Suprapubic skin (tissue), 4 donors: ENCODE results near the gene NF1. TPM values are rescaled to one million over a fixed set of nuclear protein-coding genes. Genes with fewer than 3 reads are reported as not detected.

ENCODE experiments used
- DNase-seq, 2 donors: peaks; one replicate each; pipeline ENCODE4 v3.0.0-alpha.2; 2019; ENCODE audit warnings: low spot score in 2 of 2
- H3K27ac ChIP-seq: fragments of 200-600 bp; sonication (generic); one replicate; pipeline ENCODE4 v1.5.1; 2019
- H3K27me3 ChIP-seq: fragments of 200-600 bp; sonication (generic); one replicate; pipeline ENCODE4 v1.5.1; 2019
- H3K36me3 ChIP-seq: fragments of 200-600 bp; sonication (generic); one replicate; pipeline ENCODE4 v1.5.1; 2019
- H3K4me1 ChIP-seq: fragments of 200-600 bp; sonication (generic); one replicate; pipeline ENCODE4 v1.5.1; 2019
- H3K4me3 ChIP-seq: fragments of 200-600 bp; sonication (generic); one replicate; pipeline ENCODE4 v1.5.1; 2019; ENCODE audit warnings: mild to moderate bottlenecking
- H3K9me3 ChIP-seq: fragments of 200-600 bp; sonication (generic); one replicate; pipeline ENCODE4 v1.5.1; 2019
- EP300 ChIP-seq: sonication (generic); formaldehyde crosslinking; IDR thresholded peaks from one replicate; pipeline ENCODE4 v1.6.1; 2017; ENCODE audit warnings: antibody characterized with exemption
- POLR2A ChIP-seq, 2 donors: fragments of 450-650 bp; IDR thresholded peaks; one replicate each; pipeline ENCODE4 v1.6.1; 2017; ENCODE audit warnings: antibody characterized with exemption in 2 of 2, mild to moderate bottlenecking in 2 of 2, moderate library complexity in 2 of 2
- POLR2AphosphoS5 ChIP-seq, 3 donors: sonication (generic); formaldehyde crosslinking; IDR thresholded peaks; one replicate each; pipeline ENCODE4 v1.6.1; 2017; ENCODE audit warnings: antibody characterized with exemption in 3 of 3
- WGBS: methylation state at CpG from one replicate; pipeline ENCODE4 v1.1.5; 2018; 5-methylcytosine and 5-hydroxymethylcytosine counted together
- total RNA-seq, 4 donors: library from RNA; depleted of rRNA; stranded (reverse); fragments of >200 nt; gene quantifications; one replicate each; pipeline ENCODE4 v1.1.0, GENCODE V29; 2016
- TF ChIP-seq, protein P1 (sequence below), 2 donors: fragments of 200-600 bp in 1 of 2; fragments of 450-650 bp in 1 of 2; sonication (generic) in 1 of 2; IDR thresholded peaks; one replicate each; pipeline ENCODE4 v1.5.1; 2016 to 2019; ENCODE audit warnings: antibody characterized with exemption in 2 of 2, mild to moderate bottlenecking in 1 of 2, moderate library complexity in 1 of 2

The NF1 gene
- total RNA-seq, 4 donors from 2014 or later: 32.3 to 113 (median 45.4) TPM

DNA sequence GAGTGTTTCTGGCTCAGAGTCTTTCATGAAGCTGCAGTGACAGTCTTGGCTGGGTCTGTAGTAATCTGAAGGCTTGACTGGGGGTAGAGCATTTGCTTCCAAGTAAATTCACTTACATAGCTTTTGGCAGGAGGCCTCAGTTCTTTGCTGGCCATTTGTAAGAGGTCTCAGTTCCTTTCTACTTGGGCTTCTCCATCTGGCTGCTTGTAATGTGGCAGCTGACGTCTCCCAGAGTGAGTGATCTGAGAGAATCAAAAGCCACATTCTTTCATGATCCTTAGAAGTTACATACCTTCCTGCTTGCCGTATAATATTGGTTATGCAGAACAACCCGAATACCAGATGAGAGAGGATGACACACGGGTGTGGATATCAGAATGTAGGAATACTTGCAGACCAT lies 39.8 kb downstream of the NF1 start:
- no peaks in the 10 kb centered on the region for H3K27me3 ChIP-seq
- no peak for TF ChIP-seq POLR2A (IDR thresholded peaks at IDR 0.05)
- H3K27ac ChIP-seq: no peak overlapping the region
- WGBS: 65% methylated on average over 4 of the region's 4 CpGs
- H3K4me3 ChIP-seq: no peak overlapping the region
- H3K36me3 ChIP-seq: no peaks in the 10 kb centered on the region
- H3K4me1 ChIP-seq: peaks cover 13% of the 10 kb centered on the region
- no peak for DNase-seq
- no peaks in the 10 kb centered on the region for H3K9me3 ChIP-seq

DNA sequence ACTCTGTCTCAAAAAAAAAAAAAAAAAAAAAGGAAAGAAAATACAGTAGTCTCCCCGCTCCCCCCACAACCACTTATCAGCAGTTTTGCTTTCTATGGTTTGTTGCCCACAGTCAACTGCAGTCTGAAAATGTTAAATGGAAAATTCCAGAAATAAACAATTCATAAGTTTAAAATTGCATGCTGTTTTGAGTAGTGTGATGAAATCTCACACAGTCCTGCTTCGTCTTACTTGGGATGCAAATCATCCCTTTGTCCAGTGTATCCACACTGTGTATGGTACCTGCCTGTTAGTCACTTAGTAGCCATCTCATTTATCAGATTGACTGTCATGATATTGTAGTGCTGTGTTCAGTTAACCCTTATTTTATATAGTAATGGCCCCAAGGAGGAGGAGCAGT lies 41.5 kb downstream of the NF1 start:
- Histone ChIP-seq H3K9me3 (no peaks in the 10 kb centered on the region), H3K27ac (no peak overlapping the region), H3K27me3 (no peaks in the 10 kb centered on the region), H3K36me3 (no peaks in the 10 kb centered on the region), H3K4me3 (no peak overlapping the region), H3K4me1 (peaks cover 1% of the 10 kb centered on the region)
- TF ChIP-seq EP300 (no peak), POLR2AphosphoS5 (IDR thresholded peaks at IDR 0.05) (no peak), POLR2A (IDR thresholded peaks at IDR 0.05) (no peak)
- TF ChIP-seq, protein P1, sequence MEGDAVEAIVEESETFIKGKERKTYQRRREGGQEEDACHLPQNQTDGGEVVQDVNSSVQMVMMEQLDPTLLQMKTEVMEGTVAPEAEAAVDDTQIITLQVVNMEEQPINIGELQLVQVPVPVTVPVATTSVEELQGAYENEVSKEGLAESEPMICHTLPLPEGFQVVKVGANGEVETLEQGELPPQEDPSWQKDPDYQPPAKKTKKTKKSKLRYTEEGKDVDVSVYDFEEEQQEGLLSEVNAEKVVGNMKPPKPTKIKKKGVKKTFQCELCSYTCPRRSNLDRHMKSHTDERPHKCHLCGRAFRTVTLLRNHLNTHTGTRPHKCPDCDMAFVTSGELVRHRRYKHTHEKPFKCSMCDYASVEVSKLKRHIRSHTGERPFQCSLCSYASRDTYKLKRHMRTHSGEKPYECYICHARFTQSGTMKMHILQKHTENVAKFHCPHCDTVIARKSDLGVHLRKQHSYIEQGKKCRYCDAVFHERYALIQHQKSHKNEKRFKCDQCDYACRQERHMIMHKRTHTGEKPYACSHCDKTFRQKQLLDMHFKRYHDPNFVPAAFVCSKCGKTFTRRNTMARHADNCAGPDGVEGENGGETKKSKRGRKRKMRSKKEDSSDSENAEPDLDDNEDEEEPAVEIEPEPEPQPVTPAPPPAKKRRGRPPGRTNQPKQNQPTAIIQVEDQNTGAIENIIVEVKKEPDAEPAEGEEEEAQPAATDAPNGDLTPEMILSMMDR (IDR thresholded peaks at IDR 0.05): no peak
- 96% methylated on average over 2 of the region's 2 CpGs for WGBS
- DNase-seq: no peak

DNA sequence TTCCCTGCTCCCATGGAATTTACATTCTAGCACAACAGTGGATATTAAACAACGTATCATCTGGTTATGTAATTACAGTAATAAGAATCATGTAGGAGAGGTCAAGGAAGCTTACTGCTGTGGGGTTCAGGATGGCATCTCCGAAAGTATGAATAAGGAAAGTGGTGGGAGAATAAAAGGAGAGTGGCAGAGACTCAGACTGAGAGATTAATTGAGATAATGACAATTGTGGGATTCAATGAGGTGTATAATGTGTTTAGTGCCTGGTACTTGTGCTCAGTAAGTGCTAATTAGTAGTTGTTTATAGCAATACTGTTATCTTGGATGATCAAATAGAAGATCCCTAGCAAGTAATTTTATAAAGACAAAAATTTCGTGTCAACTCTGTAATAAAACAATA lies 45.3 kb downstream of the NF1 start:
- H3K4me3 ChIP-seq: no peak overlapping the region
- DNase-seq: no peak
- no peaks in the 10 kb centered on the region for H3K27me3 ChIP-seq
- no peaks in the 10 kb centered on the region for H3K4me1 ChIP-seq
- WGBS: 86% methylated on average over 3 of the region's 3 CpGs
- no peaks in the 10 kb centered on the region for H3K36me3 ChIP-seq
- H3K9me3 ChIP-seq: no peaks in the 10 kb centered on the region
- TF ChIP-seq, protein P1 (IDR thresholded peaks at IDR 0.05): no peak
- TF ChIP-seq POLR2A (IDR thresholded peaks at IDR 0.05) (no peak), EP300 (no peak), POLR2AphosphoS5 (IDR thresholded peaks at IDR 0.05) (no peak)
- H3K27ac ChIP-seq: no peak overlapping the region

DNA sequence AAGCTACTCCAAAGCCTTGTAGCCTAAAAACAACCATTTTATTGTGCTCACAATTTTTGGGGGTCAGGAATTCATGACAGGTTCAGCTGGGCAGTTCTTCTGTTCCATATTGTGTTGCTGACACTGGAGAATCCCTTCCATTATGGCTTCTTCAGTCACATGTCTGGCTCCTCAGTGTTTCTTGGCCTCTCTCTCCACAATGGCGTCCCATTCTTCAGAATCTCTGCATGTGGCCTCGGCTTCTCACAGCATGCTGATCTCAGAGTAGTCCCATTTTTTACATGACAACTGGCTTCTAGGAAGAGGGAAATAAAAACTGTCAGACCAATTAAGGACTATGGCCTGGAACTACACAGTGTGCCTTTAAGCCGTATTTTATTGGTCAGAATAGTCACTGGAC lies 49.7 kb downstream of the NF1 start:
- Histone ChIP-seq H3K27ac (no peak overlapping the region), H3K4me3 (no peak overlapping the region), H3K4me1 (no peaks in the 10 kb centered on the region), H3K27me3 (no peaks in the 10 kb centered on the region), H3K36me3 (peaks cover 6% of the 10 kb centered on the region), H3K9me3 (no peaks in the 10 kb centered on the region)
- DNase-seq: no peak
- 98% methylated on average over 3 of the region's 3 CpGs for WGBS
- TF ChIP-seq, protein P1 (IDR thresholded peaks at IDR 0.05): no peak
- TF ChIP-seq POLR2A (IDR thresholded peaks at IDR 0.05): no peak

DNA sequence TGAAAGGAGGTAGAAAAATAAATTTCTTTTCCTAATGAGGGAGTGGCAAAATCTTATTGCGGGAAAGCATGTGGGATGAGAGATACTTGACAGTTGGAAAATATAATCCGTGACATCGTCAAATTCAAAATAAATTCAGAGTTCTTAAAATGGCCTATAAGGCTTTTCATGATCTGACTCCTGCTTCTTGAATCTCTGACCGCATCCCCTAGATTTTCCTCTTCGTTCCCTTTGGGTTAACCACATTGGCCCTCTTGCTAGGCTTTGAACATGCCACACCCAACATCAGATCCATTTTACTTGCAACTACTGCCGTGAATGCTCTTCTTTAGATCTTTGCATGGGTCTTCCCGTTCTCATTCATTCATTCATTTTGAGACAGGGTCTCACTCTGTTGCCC lies 50.1 kb downstream of the NF1 start:
- no peak for TF ChIP-seq POLR2A (IDR thresholded peaks at IDR 0.05)
- TF ChIP-seq, protein P1 (IDR thresholded peaks at IDR 0.05): no peak
- Histone ChIP-seq H3K27me3 (no peaks in the 10 kb centered on the region), H3K27ac (no peak overlapping the region), H3K4me1 (no peaks in the 10 kb centered on the region), H3K36me3 (peaks cover 6% of the 10 kb centered on the region), H3K4me3 (no peak overlapping the region), H3K9me3 (no peaks in the 10 kb centered on the region)
- DNase-seq: no peak
- 83% methylated on average over 7 of the region's 7 CpGs for WGBS

DNA sequence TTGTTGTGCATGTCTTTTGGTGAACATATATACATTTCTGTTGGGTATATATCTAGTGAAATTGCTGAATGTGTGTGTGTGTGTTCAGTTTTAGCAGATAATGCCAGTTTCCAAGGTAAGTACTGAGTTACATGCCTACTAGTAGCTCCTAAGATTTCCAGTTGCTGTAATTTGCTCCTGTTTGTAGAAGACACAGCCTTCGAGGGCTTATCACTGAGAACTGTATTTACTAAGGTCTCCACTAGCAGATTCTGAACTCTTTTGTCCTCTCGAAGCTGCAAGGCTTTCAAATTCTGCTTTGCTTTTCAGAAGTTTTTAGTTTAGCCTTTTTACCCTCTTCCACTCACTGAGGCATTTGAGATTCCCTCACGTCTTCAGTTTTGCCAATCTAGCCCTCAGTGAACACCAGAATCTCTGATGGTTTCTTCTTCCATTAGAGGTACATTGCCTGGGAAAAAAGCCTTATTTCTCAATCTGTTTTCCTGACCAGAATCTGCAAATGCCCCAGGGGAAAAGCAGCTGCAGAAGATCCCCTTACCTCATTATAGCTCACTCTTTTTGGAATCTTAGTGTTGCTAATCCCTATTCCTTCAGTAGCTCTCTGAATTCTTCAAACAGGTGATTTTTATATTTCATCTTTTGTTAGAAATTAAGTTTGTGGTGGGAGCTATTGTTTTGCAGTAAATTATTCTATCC lies 52.9 kb downstream of the NF1 start:
- TF ChIP-seq POLR2AphosphoS5 (IDR thresholded peaks at IDR 0.05) (no peak), EP300 (no peak), POLR2A (IDR thresholded peaks at IDR 0.05) (no peak)
- TF ChIP-seq, protein P1 (IDR thresholded peaks at IDR 0.05): no peak
- Histone ChIP-seq H3K4me3 (no peak overlapping the region), H3K36me3 (peaks cover 6% of the 10 kb centered on the region), H3K9me3 (no peaks in the 10 kb centered on the region), H3K27me3 (no peaks in the 10 kb centered on the region), H3K4me1 (no peaks in the 10 kb centered on the region), H3K27ac (no peak overlapping the region)
- no peak for DNase-seq
- WGBS: 84% methylated on average over 3 of the region's 3 CpGs
